Cardiac septum (tissue), 1 donor: ENCODE data around the gene NHLRC2. TPM values are rescaled to one million over a fixed set of nuclear protein-coding genes. Genes with fewer than 3 reads are reported as not detected.
"Not testable (repeated sequence)": the region's sequence is repeated elsewhere in the genome, so short reads cannot be mapped to it uniquely, and the experiment has no call there.

ENCODE experiments used
- DNase-seq: peaks from one replicate; pipeline ENCODE4 v3.0.0-alpha.2; 2020; ENCODE audit warnings: low spot score
- intact Hi-C: fragments of 100-400 bp; cut with DNase I; formaldehyde crosslinking; loops from one replicate; pipeline ENCODE4 v1.14.0; 2022
- long read RNA-seq: library from polyadenylated mRNA; unstranded; transcript quantifications from one replicate; pipeline ENCODE4 v2.0.0, GENCODE V29; 2021
- total RNA-seq: library from RNA; stranded (reverse); fragmentation: NEBNext Ultra II Directional; extraction: Animal tissue kit (Norgen Biotek cat#: 25700); gene quantifications from one replicate; pipeline ENCODE4 v1.2.1, GENCODE V29; 2021
- donor health status: DM: no; HTN: no; CAD: no.

Gene NHLRC2, protein sequence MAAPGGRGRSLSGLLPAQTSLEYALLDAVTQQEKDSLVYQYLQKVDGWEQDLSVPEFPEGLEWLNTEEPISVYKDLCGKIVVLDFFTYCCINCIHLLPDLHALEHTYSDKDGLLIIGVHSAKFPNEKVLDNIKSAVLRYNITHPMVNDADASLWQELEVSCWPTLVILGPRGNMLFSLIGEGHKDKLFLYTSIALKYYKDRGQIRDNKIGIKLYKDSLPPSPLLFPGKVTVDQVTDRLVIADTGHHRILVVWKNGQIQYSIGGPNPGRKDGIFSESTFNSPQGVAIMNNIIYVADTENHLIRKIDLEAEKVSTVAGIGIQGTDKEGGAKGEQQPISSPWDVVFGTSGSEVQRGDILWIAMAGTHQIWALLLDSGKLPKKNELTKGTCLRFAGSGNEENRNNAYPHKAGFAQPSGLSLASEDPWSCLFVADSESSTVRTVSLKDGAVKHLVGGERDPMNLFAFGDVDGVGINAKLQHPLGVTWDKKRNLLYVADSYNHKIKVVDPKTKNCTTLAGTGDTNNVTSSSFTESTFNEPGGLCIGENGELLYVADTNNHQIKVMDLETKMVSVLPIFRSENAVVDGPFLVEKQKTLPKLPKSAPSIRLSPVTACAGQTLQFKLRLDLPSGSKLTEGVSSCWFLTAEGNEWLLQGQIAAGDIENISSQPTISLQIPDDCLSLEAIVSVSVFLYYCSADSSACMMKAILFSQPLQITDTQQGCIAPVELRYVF
- total RNA-seq: 58.4 TPM
- long read RNA-seq, full-length matches to known transcripts: 15 of 39 reads
- long read RNA-seq, partial matches to known transcripts: 7 of 39 reads
- long read RNA-seq, other reads (novel, unspliced or antisense): 17 of 39 reads

DNA sequence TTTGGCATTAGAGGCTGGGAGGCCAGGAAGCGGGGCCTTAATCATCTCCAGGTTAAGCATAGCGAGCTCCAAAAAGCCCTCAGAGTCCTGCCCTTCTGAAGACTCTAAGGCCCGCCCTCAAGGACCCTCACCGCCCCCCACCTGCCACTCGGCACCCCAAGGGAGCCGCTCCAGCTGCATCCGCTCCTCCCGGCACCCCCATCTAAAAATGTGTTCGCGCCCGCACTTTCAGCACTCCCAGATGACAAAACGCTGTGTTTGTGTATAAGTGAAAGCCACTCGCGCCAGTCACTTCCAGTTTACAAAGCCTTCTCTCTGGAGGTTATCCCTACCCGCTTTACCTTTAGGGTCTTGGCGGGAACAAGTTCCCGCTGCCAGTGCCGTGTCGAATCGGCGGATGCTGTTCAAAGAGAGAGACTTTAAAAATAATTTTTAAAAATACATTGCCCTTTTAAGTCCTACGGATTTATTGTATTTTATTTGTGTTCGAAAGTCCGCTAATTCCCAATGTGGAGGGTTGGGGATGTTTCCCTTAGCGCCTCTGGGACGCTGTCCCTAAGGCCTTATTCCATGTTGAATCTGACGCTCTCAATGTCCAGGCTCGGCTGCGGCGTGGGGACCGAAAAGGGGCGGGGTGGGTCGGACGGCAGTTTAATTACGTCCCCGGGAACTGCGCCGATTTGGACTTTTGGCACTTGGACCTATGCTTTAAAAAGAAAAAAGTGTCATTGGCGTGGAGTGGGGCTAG is at the start of gene NHLRC2, which contains the start of gene DCLRE1A:
Gene NHLRC2 (plus strand): TSS at position 649 of the 748 bp plus-strand sequence. CDS start 212 bp downstream, outside the sequence.
Gene DCLRE1A (minus strand): TSS at position 70 of the 748 bp plus-strand sequence. CDS start 900 bp downstream, outside the sequence.
- intact Hi-C loops: loop anchor here (2.0 kb wide), 1 partner anchor 191 kb away; no protein-coding TSS in a partner anchor
- DNase-seq: peak; percentile 90

DNA sequence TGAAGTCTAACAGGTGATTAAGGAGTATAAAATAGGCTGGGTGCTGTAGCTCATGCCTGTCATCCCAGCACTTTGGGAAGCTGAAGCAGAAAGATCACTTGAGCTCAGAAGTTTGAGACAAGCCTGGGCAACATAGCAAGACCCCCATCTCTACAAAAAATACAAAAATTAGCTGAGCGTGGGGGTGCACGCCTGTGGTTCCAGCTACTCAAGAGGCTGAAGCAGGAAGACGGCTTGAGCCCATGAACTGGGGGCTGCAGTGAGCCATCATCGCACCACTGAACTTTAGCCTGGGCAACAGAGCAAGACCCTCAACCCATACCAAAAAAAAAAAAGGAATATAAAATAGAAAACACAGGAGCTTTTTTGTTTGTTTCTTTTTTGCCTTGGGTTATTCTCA is 48.0 kb upstream of the NHLRC2 start:
- intact Hi-C loops: loop anchor here (5.0 kb wide), 1 partner anchor 281 kb away; no protein-coding TSS in a partner anchor
- DNase-seq: no peak

DNA sequence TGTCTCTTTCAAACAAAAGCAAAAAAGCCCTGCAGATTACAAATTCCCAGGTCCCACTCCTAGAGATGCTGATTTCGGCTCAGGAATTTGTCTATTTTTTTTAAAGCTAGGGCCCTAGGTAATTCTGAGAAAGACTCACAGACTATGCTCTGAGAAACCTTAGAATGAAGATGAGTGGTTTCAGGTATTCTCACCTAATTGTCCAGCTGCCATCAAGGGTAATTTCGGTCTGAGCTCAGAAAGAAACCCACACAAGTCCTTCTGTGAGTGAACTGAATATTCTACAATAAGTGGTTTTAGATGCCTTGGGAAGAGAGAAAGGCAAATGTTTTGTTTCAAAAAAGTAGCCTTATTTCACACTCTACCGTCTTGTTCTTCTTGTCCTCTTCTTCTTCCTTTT is 46.3 kb upstream of the NHLRC2 start:
- intact Hi-C loops: loop anchor here (5.0 kb wide), 1 partner anchor 279 kb away; no protein-coding TSS in a partner anchor
- no peak for DNase-seq

DNA sequence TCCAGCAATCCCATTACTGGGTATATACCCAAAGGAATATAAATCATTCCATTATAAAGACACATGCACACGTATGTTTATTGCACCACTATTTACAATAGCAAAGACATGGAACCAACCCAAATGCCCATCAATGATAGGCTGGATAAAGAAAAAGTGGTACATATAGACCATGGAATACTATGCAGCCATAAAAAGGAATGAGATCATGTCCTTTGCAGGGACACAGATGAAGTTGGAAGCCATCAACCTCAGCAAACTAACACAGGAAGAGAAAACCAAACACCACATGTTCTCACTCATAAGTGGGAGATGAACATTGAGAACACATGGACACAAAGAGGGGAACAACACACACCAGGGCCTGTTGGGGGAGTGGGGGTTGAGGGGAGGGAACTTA is 39.8 kb upstream of the NHLRC2 start:
- intact Hi-C loops: not testable (repeated sequence)

DNA sequence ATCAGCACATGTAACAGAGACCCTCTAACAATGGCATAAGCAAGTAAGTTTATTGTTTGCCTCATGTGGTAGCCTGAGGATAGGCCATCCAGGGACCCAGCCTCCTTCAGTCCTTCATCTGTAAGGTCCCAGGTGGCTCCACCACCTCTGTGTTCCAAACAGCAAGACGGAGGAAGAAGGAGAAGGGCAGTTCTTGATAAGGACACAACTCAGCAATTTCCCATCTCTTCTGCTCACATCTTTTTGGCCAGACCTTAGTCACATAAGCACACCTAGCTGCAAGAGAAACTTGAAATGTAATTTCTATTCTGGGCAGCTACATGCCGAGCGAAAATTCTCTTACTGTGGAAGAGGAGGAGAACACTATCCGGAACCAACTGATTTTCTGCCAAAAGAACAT is 34.5 kb upstream of the NHLRC2 start:
- intact Hi-C loops: no loop called here
- DNase-seq: no peak

More for the DNA sequence above, 39.8 kb upstream of the NHLRC2 start:
- DNase-seq: not testable (repeated sequence)

DNA sequence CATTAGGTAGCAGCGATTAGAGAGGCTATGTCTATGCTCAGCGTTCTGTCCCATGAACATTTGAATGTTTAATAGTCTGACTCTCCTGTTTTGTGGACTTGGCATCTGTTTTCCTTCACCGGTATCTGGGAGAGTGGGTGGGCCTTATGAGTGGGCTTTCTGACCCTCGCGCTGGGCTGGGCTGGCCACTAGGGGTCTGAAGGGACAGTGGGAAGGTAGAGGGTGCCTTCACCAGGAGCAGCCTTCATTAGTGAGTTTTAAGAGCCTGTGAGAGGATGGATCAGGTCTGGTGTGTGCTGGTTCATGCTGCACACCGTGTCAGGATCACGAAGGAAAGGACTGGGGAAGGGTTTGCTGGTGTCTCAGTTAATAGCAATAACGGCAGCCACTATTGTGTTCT is 34.0 kb upstream of the NHLRC2 start:
- intact Hi-C loops: no loop called here
- DNase-seq: no peak

DNA sequence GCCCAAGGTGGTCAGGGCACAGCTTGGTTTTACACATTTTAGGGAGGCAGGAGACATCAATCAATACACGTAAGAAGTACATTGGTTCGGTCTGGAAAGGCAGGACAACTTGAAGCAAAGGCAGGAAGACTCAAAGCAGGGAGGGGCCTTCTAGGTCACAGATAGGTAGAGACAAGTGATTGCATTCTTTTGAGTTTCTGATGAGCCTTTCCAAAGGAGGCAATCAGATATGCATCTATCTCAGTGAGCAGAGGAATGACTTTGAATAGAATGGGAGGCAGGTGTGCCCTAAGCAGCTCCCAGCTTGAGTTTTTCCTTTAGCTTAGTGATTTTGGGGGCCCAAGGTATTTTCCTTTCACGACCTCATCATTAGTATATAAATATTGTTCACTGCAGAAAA is 33.2 kb upstream of the NHLRC2 start:
- DNase-seq, intact Hi-C loops: not testable (repeated sequence)

DNA sequence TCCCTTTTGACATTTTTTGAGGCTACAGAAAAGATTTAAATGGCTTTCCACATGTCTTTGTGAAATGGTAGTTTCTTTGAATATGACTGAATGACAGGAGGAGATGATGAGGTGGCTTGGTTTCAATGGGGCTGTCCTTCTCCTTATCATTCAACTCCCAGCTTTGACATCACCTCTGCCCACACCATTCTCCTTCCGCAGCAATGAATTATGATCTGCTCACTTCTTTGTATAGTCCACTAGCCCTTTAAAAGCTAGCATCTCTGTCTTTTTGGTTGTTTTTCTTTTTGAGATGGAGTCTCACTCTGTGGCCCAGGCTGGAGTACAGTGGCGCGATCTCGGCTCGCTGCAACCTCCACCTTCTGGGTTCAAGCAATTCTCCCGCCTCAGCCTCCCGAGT is 32.3 kb upstream of the NHLRC2 start:
- no peak for DNase-seq
- intact Hi-C loops: no loop called here

DNA sequence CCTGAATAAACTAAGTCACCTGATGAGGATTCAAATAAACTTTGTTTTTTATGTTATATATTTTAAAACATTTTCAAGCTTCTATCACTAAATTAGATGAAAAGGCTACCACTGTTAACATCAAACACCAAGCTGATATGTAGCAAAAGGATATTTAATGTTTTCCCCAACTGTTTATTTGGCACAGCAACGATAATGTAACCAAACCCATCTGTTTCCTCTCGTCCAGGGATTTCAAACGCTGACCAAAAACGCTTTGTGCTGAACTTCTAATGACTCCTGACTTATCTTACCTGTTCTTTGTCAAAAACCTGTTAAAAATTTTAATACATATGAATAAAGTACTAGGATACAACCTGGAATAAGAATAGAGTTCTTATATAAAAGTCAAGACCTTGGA is 31.1 kb upstream of the NHLRC2 start:
- intact Hi-C loops: no loop called here
- DNase-seq: no peak

DNA sequence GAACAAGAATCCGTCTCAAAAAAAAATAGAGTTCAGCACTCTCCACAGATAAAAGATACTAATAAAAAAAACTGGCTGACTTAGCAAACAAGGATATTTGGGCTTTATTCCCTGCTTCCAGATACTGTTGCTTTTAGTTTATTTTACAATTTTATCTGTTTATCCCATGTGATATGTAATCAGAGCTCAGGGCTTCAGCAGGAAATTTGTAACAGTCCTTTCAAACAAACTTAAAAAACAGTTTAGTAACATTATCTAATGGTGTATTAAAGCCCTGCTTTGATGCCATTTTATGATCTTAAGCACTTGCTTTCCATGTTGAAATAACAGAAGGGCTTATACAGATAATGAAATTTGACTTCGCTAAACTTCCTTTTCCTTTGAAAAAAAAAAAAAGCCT is 28.7 kb upstream of the NHLRC2 start:
- no peak for DNase-seq
- intact Hi-C loops: no loop called here

DNA sequence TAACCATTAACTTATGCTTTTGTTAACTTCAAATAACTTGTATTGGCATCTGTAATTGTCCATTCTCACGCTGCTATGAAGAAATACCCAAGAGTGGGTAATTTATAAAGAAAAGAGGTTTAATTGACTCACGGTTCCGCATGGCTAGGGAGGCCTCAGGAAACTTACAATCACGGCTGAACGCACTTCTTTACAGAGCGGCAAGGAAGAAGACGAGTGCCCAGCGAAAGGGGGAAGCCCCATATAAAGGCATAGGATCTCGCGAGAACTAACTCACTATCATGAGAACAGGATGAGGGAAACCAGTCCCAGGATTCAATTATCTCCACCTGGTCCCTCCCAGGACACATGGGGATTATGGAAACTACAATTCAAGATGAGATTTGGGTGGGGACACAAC is 25.9 kb upstream of the NHLRC2 start:
- DNase-seq, intact Hi-C loops: not testable (repeated sequence)

DNA sequence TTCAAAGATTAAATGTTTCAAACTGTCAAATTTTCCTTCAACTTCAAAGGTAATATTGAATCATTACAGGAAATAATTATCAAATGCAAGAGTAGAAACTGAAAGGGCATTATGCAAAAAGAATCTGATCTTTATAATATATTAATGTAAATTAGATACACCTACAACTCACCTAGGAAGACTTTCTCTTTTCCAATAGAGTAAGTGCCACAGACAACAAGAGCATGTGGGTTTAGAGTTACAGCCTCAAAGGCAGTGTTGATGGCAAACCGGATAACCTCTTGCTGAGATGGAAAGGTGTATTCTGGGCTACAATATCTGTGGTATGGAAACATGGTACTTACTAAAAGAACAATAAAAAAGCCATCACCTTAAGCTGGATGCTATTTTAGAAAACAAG is 12.3 kb upstream of the NHLRC2 start:
- DNase-seq: no peak
- intact Hi-C loops: no loop called here

DNA sequence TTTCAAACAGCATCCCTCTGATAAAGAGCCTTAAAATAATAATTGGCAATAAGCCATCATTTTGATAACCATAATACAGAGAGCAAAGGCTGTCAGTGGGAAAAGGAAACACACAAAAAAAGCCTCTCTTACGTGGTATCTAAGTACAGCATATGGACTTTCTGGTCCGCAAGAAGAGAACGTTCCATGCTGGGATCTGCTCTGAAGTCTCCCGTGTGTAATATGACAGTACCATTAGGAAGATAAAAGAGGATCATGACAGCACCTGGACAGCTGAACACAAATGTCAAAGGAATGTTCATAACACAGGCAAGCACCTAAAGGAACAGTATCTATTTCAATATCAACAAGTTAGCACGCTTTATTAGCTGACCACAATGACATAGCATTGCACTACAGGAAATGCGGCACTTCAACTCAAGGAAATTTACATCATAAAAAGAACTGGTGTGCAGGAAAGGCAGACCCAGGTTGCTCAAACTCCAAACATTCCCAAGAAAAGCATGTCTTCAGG is 10.4 kb upstream of the NHLRC2 start:
- intact Hi-C loops: no loop called here
- DNase-seq: no peak

DNA sequence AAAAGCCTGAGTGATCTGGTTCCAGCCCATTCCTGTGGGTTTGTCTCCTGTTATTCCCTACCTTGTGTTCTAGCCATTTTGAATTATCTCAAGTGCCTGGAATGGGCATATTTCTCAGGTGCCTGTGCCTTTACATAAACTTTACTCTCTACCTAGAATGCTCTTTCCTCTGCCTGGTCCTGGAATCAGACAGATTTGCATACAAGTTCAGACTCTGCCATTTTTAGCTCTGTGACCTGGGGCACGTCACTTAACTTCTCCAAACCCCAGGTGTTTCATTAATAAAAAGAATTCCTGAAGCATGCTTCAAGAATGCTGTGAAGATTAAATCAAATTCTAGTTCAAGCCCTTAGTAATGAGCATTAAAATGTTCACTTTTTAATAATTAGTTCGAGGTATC is 8.4 kb upstream of the NHLRC2 start:
- no peak for DNase-seq
- intact Hi-C loops: no loop called here

DNA sequence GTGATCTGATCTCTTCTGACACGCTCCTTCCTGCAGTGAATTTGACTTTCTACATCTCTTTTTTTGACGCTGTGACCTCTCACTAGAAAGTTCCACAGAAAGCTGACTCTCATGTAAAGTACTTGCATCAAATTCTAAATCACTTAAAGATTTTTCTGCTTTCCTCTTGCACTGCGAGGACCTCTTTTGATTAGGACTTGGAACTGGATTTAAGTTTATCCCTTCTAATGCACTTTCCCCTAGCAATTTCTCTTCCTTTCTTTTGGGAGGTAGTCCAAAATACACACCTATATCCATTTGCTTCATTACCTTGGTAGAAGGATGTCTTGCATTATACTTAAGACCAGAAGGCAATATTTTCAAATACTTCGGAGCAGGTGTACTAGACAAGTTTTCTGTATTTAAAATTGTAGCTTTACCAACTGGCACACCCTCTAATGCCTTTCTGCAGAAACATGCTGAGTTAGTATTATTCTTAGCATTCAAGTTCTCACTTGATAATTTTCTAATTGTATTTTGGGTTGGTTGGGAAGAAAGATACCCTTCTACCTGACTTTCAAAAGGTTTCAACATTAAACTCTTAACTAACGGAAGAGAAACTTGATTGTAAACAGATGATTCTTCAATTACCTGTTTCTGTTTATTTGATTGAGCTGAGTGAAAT is 5.2 kb upstream of the NHLRC2 start:
- intact Hi-C loops: no loop called here
- no peak for DNase-seq

DNA sequence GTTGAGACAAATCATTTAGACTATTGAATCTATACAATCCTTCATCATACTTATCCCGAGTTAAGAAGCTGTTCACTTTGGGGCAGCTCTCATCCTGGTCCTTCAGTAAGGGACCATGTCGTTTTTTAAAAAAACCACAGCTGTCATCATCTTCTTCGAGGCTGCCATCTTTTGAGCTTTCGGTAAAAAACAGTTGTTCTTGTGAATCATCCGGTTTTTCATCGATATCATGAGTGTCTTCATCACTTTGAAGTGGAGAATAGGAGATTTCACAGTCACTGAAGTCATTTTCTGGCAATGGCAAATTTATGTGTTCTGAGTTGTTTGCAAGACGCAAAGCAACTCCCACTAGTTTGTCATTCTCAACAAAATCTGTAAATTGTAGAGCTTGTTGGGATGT is 4.5 kb upstream of the NHLRC2 start:
- intact Hi-C loops: no loop called here

DNA sequence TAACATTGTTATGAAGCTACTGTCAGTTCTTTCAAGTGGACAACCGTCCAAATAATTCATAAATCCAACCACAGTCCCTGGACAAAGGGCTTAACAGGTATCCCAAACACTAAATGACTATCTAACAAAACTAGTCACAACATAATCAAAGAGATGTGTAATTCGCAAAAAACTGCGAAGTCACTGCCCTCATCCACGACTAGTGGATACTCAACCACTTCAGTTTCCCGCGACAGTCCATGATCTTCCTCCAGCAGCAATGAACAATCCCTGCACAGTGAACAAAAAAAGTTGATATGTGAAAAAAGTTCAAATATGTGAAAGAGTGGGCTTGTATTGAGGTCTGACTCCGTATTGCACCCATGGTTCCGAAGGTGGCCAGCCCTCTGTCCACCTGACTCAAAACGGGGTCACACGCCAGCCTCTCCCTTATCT is 866 bp upstream of the NHLRC2 start:
- no peak for DNase-seq
- intact Hi-C loops: loop anchor here (2.0 kb wide), 1 partner anchor 191 kb away; no protein-coding TSS in a partner anchor

More for the DNA sequence above, 4.5 kb upstream of the NHLRC2 start:
- no peak for DNase-seq

DNA sequence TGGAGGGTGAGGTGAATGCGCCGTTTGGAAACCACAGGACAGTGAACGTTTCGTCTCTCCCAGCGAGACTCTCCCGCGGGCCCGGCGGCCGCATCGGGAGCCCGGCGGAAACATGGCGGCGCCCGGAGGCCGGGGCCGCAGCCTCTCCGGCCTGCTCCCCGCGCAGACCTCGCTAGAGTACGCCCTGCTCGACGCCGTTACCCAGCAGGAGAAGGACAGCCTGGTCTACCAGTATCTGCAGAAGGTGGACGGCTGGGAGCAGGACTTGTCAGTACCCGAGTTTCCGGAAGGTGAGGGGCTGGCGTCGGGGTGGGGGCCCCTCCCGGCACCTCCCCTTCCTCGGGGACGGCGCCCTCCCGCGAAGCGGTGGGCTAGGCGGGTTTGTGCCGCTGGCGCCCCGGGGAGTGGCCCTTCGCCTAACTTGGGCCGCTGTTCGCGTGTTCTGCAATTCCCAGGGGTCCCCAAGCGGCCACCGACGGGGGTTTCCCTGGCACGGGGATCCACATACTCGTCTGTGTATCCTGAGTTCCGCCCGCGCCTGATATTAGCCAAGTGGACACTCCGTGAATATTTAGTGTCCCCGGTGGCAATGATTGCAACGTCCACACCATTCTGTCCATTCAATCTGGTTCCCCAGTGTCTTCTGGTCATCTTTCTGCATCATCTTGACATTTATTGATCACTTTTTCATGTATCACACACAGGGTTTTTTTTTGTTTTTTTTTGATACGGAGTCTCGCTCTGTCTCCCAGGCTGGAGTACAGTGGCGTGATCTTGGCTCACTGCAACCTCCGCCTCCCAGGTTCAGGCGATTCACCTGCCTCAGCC is 514 bp downstream of the NHLRC2 start:
- intact Hi-C loops: loop anchor here (2.0 to 5.0 kb wide), 2 partner anchors 190 to 207 kb away; no protein-coding TSS in a partner anchor
- DNase-seq: peak; percentile 79
